HCT116 (cell line): ENCODE data around the gene PAEP.

Source experiments
- CEBPB ChIP-seq: IDR thresholded peaks from 2 replicates; pipeline ENCODE4 v1.6.1; 2012; ENCODE audit warnings: low read depth
- EGR1 ChIP-seq: IDR thresholded peaks from 2 replicates; pipeline ENCODE4 v1.6.1; 2012; ENCODE audit warnings: low read depth
- ELF1 ChIP-seq: IDR thresholded peaks from 2 replicates; pipeline ENCODE4 v1.6.1; 2012; ENCODE audit warnings: low read depth, borderline replicate concordance
- EZH2 ChIP-seq: fragments of 200-600 bp; sonication (generic); IDR thresholded peaks from 2 replicates; pipeline ENCODE4 v1.6.1; 2017; ENCODE audit warnings: antibody characterized with exemption, mixed run types
- EZH2phosphoT487 ChIP-seq: fragments of 200-600 bp; IDR thresholded peaks from 2 replicates; pipeline ENCODE4 v1.6.1; 2018; ENCODE audit warnings: antibody characterized with exemption, borderline replicate concordance
- POLR2A ChIP-seq: IDR thresholded peaks from 2 replicates; pipeline ENCODE4 v1.7.0; 2011; ENCODE audit warnings: borderline replicate concordance; ENCODE audit not compliant: insufficient read depth, insufficient read length; ENCODE audit errors: extremely low read depth
- POLR2AphosphoS5 ChIP-seq: IDR thresholded peaks from 2 replicates; pipeline ENCODE4 v1.6.1; 2011; ENCODE audit warnings: mild to moderate bottlenecking, low read depth, low read length, moderate library complexity
- RAD21 ChIP-seq: IDR thresholded peaks from 2 replicates; pipeline ENCODE4 v1.6.1; 2012; ENCODE audit warnings: low read depth, mild to moderate bottlenecking
- SIN3A ChIP-seq: IDR thresholded peaks from 2 replicates; pipeline ENCODE4 v1.6.1; 2012; ENCODE audit warnings: low read depth
- SP1 ChIP-seq: IDR thresholded peaks from 2 replicates; pipeline ENCODE4 v1.6.1; 2012; ENCODE audit warnings: low read depth
- TCF7L2 ChIP-seq: IDR thresholded peaks from 2 replicates; pipeline ENCODE4 v1.7.0; 2011; ENCODE audit warnings: borderline replicate concordance, inconsistent platforms; ENCODE audit not compliant: insufficient read depth, insufficient read length; ENCODE audit errors: extremely low read depth
- ZFX ChIP-seq: fragments of 450-650 bp; IDR thresholded peaks from 2 replicates; pipeline ENCODE4 v1.6.1; 2017
- TF ChIP-seq, protein P1 (sequence below), 3 experiments: fragments of 200-600 bp in 1 of 3; sonication (generic) in 1 of 3; IDR thresholded peaks in 2 of 3; conservative IDR thresholded peaks in 1 of 3; 2 replicates each; pipeline ENCODE4 v1.5.1; 2012 to 2017; ENCODE audit warnings: low read depth in 2 of 3, low read length in 2 of 3, antibody characterized with exemption in 1 of 3, borderline replicate concordance in 1 of 3, control low read depth in 1 of 3, mild to moderate bottlenecking in 1 of 3, mixed read lengths in 1 of 3, mixed run types in 1 of 3, moderate library complexity in 1 of 3; ENCODE audit not compliant: insufficient read depth in 1 of 3

DNA sequence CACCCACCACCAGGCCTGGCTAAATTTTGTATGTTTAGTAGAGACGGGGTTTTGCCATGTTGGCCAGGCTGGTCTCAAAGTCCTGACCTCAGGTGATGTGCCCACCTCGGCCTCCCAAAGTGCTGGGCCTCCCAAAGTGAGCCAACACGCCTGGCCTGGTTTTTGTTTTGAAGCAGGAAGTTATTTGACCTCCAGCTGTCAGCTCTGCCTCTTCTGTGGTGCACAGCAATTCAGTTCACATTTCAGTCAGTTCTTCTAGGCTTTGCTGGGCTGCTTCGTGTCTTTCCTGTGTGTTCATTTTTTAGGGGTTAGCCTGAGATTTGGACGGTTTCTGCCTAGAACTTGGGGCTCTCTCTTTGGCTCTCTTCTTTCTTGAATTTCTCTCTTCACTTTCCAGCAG is 31.4 kb upstream of the PAEP start:
- TF ChIP-seq, protein P1, sequence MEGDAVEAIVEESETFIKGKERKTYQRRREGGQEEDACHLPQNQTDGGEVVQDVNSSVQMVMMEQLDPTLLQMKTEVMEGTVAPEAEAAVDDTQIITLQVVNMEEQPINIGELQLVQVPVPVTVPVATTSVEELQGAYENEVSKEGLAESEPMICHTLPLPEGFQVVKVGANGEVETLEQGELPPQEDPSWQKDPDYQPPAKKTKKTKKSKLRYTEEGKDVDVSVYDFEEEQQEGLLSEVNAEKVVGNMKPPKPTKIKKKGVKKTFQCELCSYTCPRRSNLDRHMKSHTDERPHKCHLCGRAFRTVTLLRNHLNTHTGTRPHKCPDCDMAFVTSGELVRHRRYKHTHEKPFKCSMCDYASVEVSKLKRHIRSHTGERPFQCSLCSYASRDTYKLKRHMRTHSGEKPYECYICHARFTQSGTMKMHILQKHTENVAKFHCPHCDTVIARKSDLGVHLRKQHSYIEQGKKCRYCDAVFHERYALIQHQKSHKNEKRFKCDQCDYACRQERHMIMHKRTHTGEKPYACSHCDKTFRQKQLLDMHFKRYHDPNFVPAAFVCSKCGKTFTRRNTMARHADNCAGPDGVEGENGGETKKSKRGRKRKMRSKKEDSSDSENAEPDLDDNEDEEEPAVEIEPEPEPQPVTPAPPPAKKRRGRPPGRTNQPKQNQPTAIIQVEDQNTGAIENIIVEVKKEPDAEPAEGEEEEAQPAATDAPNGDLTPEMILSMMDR (IDR thresholded peaks at IDR 0.05 in 2 of 3, conservative IDR thresholded peaks at IDR 0.05 in 1 of 3; ENCODE audit: borderline replicate concordance in 1 of 3, insufficient read depth in 1 of 3, low read depth in 2 of 3, low read length in 2 of 3) = no peak
- TF ChIP-seq SIN3A (no peak), SP1 (no peak), ZFX (no peak), POLR2A (no peak), EGR1 (no peak), CEBPB (no peak), EZH2 (no peak), EZH2phosphoT487 (no peak), RAD21 (no peak), POLR2AphosphoS5 (no peak), TCF7L2 (no peak), ELF1 (no peak)
